Peyer's patch (tissue), 4 donors: ENCODE results near the gene HTATIP2. TPM values are rescaled to one million over a fixed set of nuclear protein-coding genes. Genes with fewer than 3 reads are reported as not detected.

Experiments used
- total RNA-seq, 4 donors: library from RNA; depleted of rRNA; stranded (reverse); fragments of >200 nt; gene quantifications; one replicate each; pipeline ENCODE4 v1.1.0, GENCODE V29; 2016

HTATIP2 gene
- total RNA-seq, 4 donors from 2014 or later: 89.1 to 280 (median 118) TPM

Other genes with a start within 250 kb of the HTATIP2 start
- not detected for gene DBX1, start 203.2 kb upstream of the HTATIP2 start, total RNA-seq
- 10 to 100 TPM; 10.5 to 42.1 (median 16.2) TPM for gene PRMT3, start 24.0 kb downstream of the HTATIP2 start, total RNA-seq
- gene SLC6A5, start 235.9 kb downstream of the HTATIP2 start, total RNA-seq: not detected